ENCODE measurements around the gene CTBP2. TPM values are rescaled to one million over a fixed set of nuclear protein-coding genes. Genes with fewer than 3 reads are reported as not detected.

CTBP2 gene
- total RNA-seq, 1 experiment from 2014 or later, result 212 TPM

DNA sequence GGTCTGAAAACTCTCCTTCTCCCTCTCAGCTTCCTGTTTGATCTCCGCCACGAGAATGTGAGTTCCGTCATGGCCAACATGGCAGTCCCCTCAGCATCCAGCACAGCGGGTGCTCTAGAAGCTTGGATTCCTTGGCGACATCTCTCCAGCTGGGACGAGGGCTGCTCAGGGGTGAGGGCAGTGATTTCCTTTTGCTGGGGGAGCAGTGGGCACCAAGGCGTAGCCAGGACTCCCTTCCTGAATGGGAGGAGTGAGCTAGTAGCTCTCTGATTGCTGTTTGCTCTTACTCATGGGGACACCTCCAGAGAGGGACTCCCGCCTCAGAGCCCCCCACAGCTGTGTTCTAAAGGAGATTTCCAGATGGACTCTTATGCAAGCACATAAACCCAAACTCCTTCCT, 28.8 kb upstream of the CTBP2 start:
- H3K4me1 ChIP-seq (ENCODE audit: insufficient read depth, low read length), result no peaks in the 10 kb centered on the region
- H3K23ac ChIP-seq (ENCODE audit: insufficient read length, low read depth, low read length), result no peak overlapping the region
- H2BK20ac ChIP-seq (ENCODE audit: low read depth, low read length, poor library complexity, severe bottlenecking), result no peak overlapping the region
- no peak overlapping the region for H2BK5ac ChIP-seq (ENCODE audit: insufficient read length, low read length)
- no peak overlapping the region for H2BK12ac ChIP-seq (ENCODE audit: insufficient read length, low read depth, low read length)
- H3K56ac ChIP-seq (ENCODE audit: insufficient read length, low read depth, low read length), result no peak overlapping the region
- Mint-ChIP-seq H3K27me3 (ENCODE audit: low read depth) (peaks cover 38% of the 10 kb centered on the region), H3K9me3 (no peaks in the 10 kb centered on the region; a peak in 3 of 5 replicates), H3K4me1 (peaks cover 10 to 12% of the 10 kb centered on the region in 2 experiments), H3K4me3 (no peak overlapping the region), H3K36me3 (ENCODE audit: insufficient read depth in 1 of 3, low read depth in 3 of 3) (no peaks in the 10 kb centered on the region), H3K27ac (no peak overlapping the region)
- no CpG with 5 or more reads among the region's 8 CpGs for WGBS (ENCODE audit: extremely low coverage, insufficient read length, low lambda C conversion rate)
- H3T11ph ChIP-seq (ENCODE audit: low read length), result no peak overlapping the region
- no peak overlapping the region for H3K4me2 ChIP-seq (ENCODE audit: insufficient read depth, insufficient read length, low read length)
- no peaks in the 10 kb centered on the region for H3K79me1 ChIP-seq (ENCODE audit: insufficient read depth, low read depth, low read length, poor library complexity, severe bottlenecking)
- no peak overlapping the region for H3K27ac ChIP-seq (ENCODE audit: insufficient read length, low read depth, low read length)
- no peak overlapping the region for H3K18ac ChIP-seq (ENCODE audit: insufficient read length, low read depth, low read length)
- H3K4ac ChIP-seq (ENCODE audit: low read depth, low read length), result no peak overlapping the region
- H2BK15ac ChIP-seq (ENCODE audit: low read depth, low read length), result no peak overlapping the region
- TF ChIP-seq, protein P1, sequence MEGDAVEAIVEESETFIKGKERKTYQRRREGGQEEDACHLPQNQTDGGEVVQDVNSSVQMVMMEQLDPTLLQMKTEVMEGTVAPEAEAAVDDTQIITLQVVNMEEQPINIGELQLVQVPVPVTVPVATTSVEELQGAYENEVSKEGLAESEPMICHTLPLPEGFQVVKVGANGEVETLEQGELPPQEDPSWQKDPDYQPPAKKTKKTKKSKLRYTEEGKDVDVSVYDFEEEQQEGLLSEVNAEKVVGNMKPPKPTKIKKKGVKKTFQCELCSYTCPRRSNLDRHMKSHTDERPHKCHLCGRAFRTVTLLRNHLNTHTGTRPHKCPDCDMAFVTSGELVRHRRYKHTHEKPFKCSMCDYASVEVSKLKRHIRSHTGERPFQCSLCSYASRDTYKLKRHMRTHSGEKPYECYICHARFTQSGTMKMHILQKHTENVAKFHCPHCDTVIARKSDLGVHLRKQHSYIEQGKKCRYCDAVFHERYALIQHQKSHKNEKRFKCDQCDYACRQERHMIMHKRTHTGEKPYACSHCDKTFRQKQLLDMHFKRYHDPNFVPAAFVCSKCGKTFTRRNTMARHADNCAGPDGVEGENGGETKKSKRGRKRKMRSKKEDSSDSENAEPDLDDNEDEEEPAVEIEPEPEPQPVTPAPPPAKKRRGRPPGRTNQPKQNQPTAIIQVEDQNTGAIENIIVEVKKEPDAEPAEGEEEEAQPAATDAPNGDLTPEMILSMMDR (conservative IDR thresholded peaks at IDR 0.05), result no peak
- H2BK120ac ChIP-seq (ENCODE audit: low read depth, low read length, poor library complexity, severe bottlenecking), result no peak overlapping the region
- H4K91ac ChIP-seq (ENCODE audit: insufficient read length, low read depth, low read length), result no peak overlapping the region
- no peak overlapping the region for H4K5ac ChIP-seq (ENCODE audit: insufficient read length, low read depth, low read length)
- H4K20me1 ChIP-seq (ENCODE audit: control insufficient read depth, insufficient read depth, insufficient read length), result no peaks in the 10 kb centered on the region
- H3K23me2 ChIP-seq (ENCODE audit: insufficient read length, low read depth, low read length, poor library complexity, severe bottlenecking), result no peaks in the 10 kb centered on the region
- no peak overlapping the region for H2AFZ ChIP-seq (ENCODE audit: low read length)
- H3K14ac ChIP-seq (ENCODE audit: insufficient read depth, low read length), result no peak overlapping the region
- no peak for DNase-seq
- H4K8ac ChIP-seq (replicated peaks; ENCODE audit: insufficient read length, low read depth, low read length), result no peak overlapping the region
- H3K79me2 ChIP-seq (ENCODE audit: insufficient read depth, low read length), result no peaks in the 10 kb centered on the region
- no peaks in the 10 kb centered on the region for H3K27me3 ChIP-seq (ENCODE audit: insufficient read depth, low read length)
- H3K9me3 ChIP-seq (ENCODE audit: control insufficient read depth, low read depth, low read length), result no peaks in the 10 kb centered on the region
- H3K9ac ChIP-seq (ENCODE audit: extremely low read depth, insufficient read length, low read length), result no peak overlapping the region
- no peak overlapping the region for H2AK5ac ChIP-seq (ENCODE audit: insufficient read length, low read length)
